HG02973 (cell line): ENCODE results near the gene ACTL6A.

Source experiments
- ATAC-seq: cut with Tn5 transposase; IDR thresholded peaks from one replicate; pipeline ENCODE4 v1.9.1; 2021; ENCODE audit warnings: moderate library complexity; ENCODE audit not compliant: unreplicated experiment

The ACTL6A gene

GRCh38 chr3:179589143-179589542 lies 26.4 kb downstream of the ACTL6A start:
- peak; percentile 71 for ATAC-seq

- ATAC-seq, result no peak
These were observed 27.9 kb downstream of the ACTL6A start for GRCh38 chr3:179590669-179591068.

- no peak for ATAC-seq
These were observed 28.6 kb downstream of the ACTL6A start for GRCh38 chr3:179591313-179591712.

GRCh38 chr3:179599531-179599930 lies 36.8 kb downstream of the ACTL6A start:
- no peak for ATAC-seq

GRCh38 chr3:179603321-179603720 lies 40.6 kb downstream of the ACTL6A start:
- no peak for ATAC-seq

- no peak for ATAC-seq
These were observed 41.1 kb downstream of the ACTL6A start for GRCh38 chr3:179603831-179604230.

- ATAC-seq, result peak; percentile 94
These were observed 41.8 kb downstream of the ACTL6A start, which contains the start of the genes MRPL47 and NDUFB5 for GRCh38 chr3:179604321-179605078. Gene MRPL47, minus strand, starts transcription at chr3:179604638. Its CDS starts 14 bp downstream, at chr3:179604624. Gene NDUFB5, plus strand, starts transcription at chr3:179604794. Its CDS starts 22 bp downstream, at chr3:179604816.

GRCh38 chr3:179606534-179607085 lies 43.9 kb downstream of the ACTL6A start:
- ATAC-seq, result peak; percentile 13

- peak; percentile 59 for ATAC-seq
These were observed 46.4 kb downstream of the ACTL6A start for GRCh38 chr3:179608931-179609720.

GRCh38 chr3:179610066-179610465 lies 47.3 kb downstream of the ACTL6A start:
- ATAC-seq, result no peak

- ATAC-seq, result no peak
These were observed 51.1 kb downstream of the ACTL6A start for GRCh38 chr3:179613807-179614206.

- ATAC-seq, result no peak
These were observed 52.9 kb downstream of the ACTL6A start for GRCh38 chr3:179615458-179616173.

GRCh38 chr3:179622023-179622422 lies 59.3 kb downstream of the ACTL6A start:
- ATAC-seq, result no peak

GRCh38 chr3:179624451-179624850 lies 61.7 kb downstream of the ACTL6A start:
- no peak for ATAC-seq

GRCh38 chr3:179630753-179631451 lies 68.2 kb downstream of the ACTL6A start:
- no peak for ATAC-seq
